Neural progenitor cell (in vitro differentiated cells): Measurements from ENCODE around the gene PKDREJ.

ENCODE experiments used
- EZH2 ChIP-seq: fragments of 200-600 bp; sonication (generic); IDR thresholded peaks from 2 replicates; pipeline ENCODE4 v1.6.1; 2017; ENCODE audit warnings: antibody characterized with exemption, mild to moderate bottlenecking, moderate library complexity
- TF ChIP-seq, protein P1 (sequence below): fragments of 200-600 bp; sonication (generic); IDR thresholded peaks from 2 replicates; pipeline ENCODE4 v1.5.1; 2017; ENCODE audit warnings: antibody characterized with exemption, mild to moderate bottlenecking

DNA sequence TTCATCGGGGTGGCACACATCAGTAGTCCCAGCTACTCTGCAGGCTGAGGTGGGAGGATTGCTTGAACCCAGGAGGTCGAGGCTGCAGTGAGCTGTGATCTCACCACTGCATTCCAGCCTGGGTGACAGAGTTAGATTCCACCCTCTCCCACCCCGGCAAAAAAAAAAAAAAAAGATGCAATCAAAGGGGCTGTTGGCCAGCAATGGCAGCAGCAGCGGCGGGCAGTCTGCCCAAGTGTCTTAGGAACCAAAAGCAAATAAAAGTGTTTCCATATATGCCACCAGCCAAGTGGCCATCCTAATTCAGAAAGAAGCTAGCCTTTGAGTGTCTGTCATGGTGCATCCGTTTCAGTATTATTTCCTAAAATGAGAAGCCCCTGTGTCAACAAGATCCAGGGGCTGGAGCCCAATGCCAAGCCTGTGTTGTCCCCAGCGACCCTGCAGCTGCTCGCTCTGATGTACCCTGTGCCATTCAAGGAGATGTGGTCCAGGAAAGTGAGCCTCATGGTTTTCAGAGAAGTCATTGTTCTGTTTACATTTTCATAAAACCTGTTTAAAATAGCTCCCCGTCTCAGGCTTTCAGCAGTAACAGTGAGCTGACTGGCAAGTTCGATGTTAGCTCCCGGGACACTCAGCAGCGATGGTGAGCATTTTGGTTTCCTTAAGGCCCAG lies 25.6 kb downstream of the PKDREJ start:
- TF ChIP-seq, protein P1, sequence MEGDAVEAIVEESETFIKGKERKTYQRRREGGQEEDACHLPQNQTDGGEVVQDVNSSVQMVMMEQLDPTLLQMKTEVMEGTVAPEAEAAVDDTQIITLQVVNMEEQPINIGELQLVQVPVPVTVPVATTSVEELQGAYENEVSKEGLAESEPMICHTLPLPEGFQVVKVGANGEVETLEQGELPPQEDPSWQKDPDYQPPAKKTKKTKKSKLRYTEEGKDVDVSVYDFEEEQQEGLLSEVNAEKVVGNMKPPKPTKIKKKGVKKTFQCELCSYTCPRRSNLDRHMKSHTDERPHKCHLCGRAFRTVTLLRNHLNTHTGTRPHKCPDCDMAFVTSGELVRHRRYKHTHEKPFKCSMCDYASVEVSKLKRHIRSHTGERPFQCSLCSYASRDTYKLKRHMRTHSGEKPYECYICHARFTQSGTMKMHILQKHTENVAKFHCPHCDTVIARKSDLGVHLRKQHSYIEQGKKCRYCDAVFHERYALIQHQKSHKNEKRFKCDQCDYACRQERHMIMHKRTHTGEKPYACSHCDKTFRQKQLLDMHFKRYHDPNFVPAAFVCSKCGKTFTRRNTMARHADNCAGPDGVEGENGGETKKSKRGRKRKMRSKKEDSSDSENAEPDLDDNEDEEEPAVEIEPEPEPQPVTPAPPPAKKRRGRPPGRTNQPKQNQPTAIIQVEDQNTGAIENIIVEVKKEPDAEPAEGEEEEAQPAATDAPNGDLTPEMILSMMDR, result no peak
- TF ChIP-seq EZH2, result no peak
